ENCODE measurements around the gene CHRND. TPM values are rescaled to one million over a fixed set of nuclear protein-coding genes. Genes with fewer than 3 reads are reported as not detected.

The CHRND gene
- total and polyA plus RNA-seq, 2 of the 8 experiments (the other 6 are each of a cell fraction or from before 2014, with no cell fraction given): 0.24 TPM; not detected in 1

- no peak for TF ChIP-seq RBBP5 (IDR thresholded peaks at IDR 0.05; ENCODE audit: borderline replicate concordance, low read depth, low read length)
- TF ChIP-seq SIX5 (IDR thresholded peaks at IDR 0.05; ENCODE audit: low read depth, low read length): no peak
- no peak for TF ChIP-seq PHF8 (conservative IDR thresholded peaks at IDR 0.05; ENCODE audit: low read depth, low read length)
- TF ChIP-seq POLR2AphosphoS5 (IDR thresholded peaks at IDR 0.05; ENCODE audit: low read depth, low read length): no peak
- TF ChIP-seq ATF2 (IDR thresholded peaks at IDR 0.05; ENCODE audit: low read length): no peak
- no peak for TF ChIP-seq SAP30 (IDR thresholded peaks at IDR 0.05; ENCODE audit: insufficient read depth, insufficient replicate concordance, low read length)
- no peak for TF ChIP-seq CBX5 (IDR thresholded peaks at IDR 0.05; ENCODE audit: low read depth, low read length)
- TF ChIP-seq FOSL1 (IDR thresholded peaks at IDR 0.05; ENCODE audit: insufficient read depth, low read depth, low read length): no peak
- no peak for TF ChIP-seq CHD2 (IDR thresholded peaks at IDR 0.05; ENCODE audit: low read length)
Observed at GRCh38 chr2:232501331-232501771, 24.6 kb upstream of the CHRND start (continued).
